Nephron progenitor cell (in vitro differentiated cells): Measurements from ENCODE around the gene WFIKKN2.

Experiments used
- DNase-seq: peaks from one replicate; pipeline ENCODE4 v3.0.0; 2021
- H3K27ac Mint-ChIP-seq: 2 replicates; pipeline ENCODE4 v1.8.0; 2021; ENCODE audit warnings: mild to moderate bottlenecking, moderate library complexity, mixed read lengths
- H3K27me3 Mint-ChIP-seq: 2 replicates; pipeline ENCODE4 v1.8.0; 2021; ENCODE audit warnings: mild to moderate bottlenecking, low read depth, mixed read lengths; ENCODE audit not compliant: poor library complexity
- H3K36me3 Mint-ChIP-seq: 2 replicates; pipeline ENCODE4 v1.8.0; 2021; ENCODE audit warnings: low read depth, mixed read lengths
- H3K4me1 Mint-ChIP-seq: 2 replicates; pipeline ENCODE4 v1.8.0; 2021; ENCODE audit warnings: mixed read lengths
- H3K4me3 Mint-ChIP-seq: 2 replicates; pipeline ENCODE4 v1.8.0; 2021; ENCODE audit warnings: mild to moderate bottlenecking, moderate library complexity, mixed read lengths
- H3K9me3 Mint-ChIP-seq: 2 replicates; pipeline ENCODE4 v1.8.0; 2021; ENCODE audit warnings: mild to moderate bottlenecking, moderate library complexity, mixed read lengths
- TF ChIP-seq, protein P1 (sequence below): fragments of 200-600 bp; sonication (generic); IDR thresholded peaks from 2 replicates; pipeline ENCODE4 v1.5.0; 2021; ENCODE audit warnings: antibody characterized with exemption

Gene WFIKKN2

DNA sequence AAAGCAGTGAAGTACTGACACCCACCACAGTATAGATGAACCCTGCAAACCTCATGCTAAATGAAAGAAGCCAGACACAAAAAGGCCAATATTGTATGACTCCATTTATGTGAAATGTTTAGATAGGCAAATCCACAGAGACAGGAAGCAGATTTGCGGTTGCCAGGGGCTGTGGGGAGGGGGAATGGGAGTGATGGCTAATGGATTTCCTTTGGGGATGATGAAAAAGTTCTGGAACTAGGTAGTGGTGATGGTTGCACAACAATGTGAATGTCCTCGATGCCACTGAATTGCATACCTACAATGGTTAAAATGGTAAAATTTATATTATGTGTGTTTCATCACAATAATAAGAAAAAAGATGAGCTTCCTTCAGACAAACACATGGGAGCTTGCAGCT is 28.4 kb upstream of the WFIKKN2 start:
- peaks cover 52% of the 10 kb centered on the region for H3K4me1 Mint-ChIP-seq
- TF ChIP-seq, protein P1, sequence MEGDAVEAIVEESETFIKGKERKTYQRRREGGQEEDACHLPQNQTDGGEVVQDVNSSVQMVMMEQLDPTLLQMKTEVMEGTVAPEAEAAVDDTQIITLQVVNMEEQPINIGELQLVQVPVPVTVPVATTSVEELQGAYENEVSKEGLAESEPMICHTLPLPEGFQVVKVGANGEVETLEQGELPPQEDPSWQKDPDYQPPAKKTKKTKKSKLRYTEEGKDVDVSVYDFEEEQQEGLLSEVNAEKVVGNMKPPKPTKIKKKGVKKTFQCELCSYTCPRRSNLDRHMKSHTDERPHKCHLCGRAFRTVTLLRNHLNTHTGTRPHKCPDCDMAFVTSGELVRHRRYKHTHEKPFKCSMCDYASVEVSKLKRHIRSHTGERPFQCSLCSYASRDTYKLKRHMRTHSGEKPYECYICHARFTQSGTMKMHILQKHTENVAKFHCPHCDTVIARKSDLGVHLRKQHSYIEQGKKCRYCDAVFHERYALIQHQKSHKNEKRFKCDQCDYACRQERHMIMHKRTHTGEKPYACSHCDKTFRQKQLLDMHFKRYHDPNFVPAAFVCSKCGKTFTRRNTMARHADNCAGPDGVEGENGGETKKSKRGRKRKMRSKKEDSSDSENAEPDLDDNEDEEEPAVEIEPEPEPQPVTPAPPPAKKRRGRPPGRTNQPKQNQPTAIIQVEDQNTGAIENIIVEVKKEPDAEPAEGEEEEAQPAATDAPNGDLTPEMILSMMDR: no peak
- no peak overlapping the region for H3K4me3 Mint-ChIP-seq
- H3K27me3 Mint-ChIP-seq: peaks cover 18% of the 10 kb centered on the region
- no peak overlapping the region for H3K27ac Mint-ChIP-seq
- H3K9me3 Mint-ChIP-seq: no peaks in the 10 kb centered on the region
- H3K36me3 Mint-ChIP-seq: no peaks in the 10 kb centered on the region
- no peak for DNase-seq

DNA sequence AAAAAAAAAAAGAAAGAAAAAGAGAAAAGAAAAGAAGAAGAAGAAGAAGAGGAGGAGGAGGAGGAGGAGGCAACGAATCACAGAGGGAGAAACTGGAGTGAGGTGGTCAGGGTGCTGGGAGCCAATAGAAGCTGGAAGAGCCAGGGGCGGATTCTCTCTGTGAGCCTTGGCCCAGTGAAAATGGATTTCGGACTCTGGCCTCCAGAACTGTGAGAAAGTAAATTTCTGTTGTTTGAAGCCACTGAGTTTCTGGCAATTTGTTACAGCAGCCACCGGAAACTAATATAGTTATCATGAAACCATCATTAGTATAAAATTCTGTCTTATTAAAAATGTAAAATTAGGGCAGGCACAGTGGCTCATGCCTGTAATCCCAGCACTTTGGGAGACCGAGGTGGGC is 27.7 kb upstream of the WFIKKN2 start:
- TF ChIP-seq, protein P1: no peak
- Mint-ChIP-seq H3K9me3 (no peaks in the 10 kb centered on the region), H3K27me3 (peaks cover 18% of the 10 kb centered on the region), H3K27ac (no peak overlapping the region), H3K4me1 (peaks cover 49% of the 10 kb centered on the region), H3K36me3 (no peaks in the 10 kb centered on the region), H3K4me3 (no peak overlapping the region)
- no peak for DNase-seq

DNA sequence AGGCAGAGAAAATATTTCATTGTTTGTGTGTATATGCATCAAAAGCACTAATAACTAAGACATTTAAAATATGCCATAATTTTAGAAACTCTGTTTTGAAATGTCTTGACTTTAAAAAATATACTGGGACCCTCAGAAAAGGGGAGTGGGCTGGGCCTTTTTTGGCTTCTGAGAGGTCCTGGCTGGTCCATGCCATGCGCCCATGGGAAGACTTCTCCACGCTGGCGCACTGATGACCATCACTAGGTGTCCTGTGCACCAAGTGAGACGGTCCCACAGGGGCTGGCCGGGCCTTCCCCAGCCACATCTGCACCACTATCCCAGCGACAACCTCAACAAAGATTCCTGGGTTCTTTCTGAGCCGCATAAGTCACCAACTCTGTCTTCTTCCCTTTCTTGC is 27.0 kb upstream of the WFIKKN2 start:
- TF ChIP-seq, protein P1: no peak

DNA sequence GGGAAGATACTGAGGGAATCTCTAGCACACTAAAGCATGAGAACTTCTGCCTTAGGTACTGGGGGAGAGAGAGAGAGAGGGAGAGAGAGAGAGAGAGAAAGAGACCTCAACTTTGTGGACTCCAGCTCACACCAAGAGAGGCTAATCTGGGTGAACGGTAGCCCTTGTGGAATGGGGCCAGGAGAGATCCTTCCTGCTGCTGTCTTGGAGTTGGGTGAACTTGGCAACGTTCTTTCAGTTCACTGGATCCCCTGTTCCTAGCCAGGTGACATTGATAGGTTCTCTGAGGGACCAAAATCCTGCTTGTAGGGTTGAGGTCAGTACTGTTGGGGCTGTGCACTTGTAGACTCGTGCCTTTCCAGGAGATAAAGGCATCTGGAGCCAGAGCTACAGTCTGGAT is 26.5 kb upstream of the WFIKKN2 start:
- peaks cover 4% of the 10 kb centered on the region for H3K9me3 Mint-ChIP-seq
- no peaks in the 10 kb centered on the region for H3K36me3 Mint-ChIP-seq
- no peak overlapping the region for H3K4me3 Mint-ChIP-seq
- H3K27ac Mint-ChIP-seq: no peak overlapping the region
- TF ChIP-seq, protein P1: no peak
- H3K27me3 Mint-ChIP-seq: peaks cover 18% of the 10 kb centered on the region
- DNase-seq: no peak
- peaks cover 37% of the 10 kb centered on the region for H3K4me1 Mint-ChIP-seq

More for the DNA sequence above, 27.0 kb upstream of the WFIKKN2 start:
- Mint-ChIP-seq H3K27me3 (peaks cover 18% of the 10 kb centered on the region), H3K36me3 (no peaks in the 10 kb centered on the region), H3K4me3 (no peak overlapping the region), H3K27ac (no peak overlapping the region), H3K9me3 (no peaks in the 10 kb centered on the region), H3K4me1 (peaks cover 42% of the 10 kb centered on the region)
- DNase-seq: no peak

DNA sequence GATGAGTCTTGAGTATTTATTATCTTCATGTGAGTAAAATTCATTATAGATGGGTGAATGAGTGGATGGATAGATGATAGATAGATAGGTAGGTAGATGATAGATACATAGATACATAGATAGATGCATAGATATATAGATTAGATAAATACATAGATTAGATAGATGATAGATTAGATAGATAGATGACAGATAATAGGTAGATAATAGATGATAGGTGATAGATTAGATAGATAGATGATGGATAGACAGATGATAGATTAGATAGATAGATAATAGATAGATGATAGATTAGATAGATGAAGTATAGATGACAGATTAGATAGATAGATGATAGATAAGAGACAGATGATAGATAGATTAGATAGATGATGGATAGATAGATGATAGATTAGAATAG is 21.8 kb upstream of the WFIKKN2 start:
- Mint-ChIP-seq H3K4me3 (no peak overlapping the region), H3K4me1 (peaks cover 29% of the 10 kb centered on the region), H3K36me3 (no peaks in the 10 kb centered on the region), H3K27ac (no peak overlapping the region), H3K27me3 (peaks cover 17% of the 10 kb centered on the region), H3K9me3 (peaks cover 7% of the 10 kb centered on the region)
- no peak for DNase-seq
- TF ChIP-seq, protein P1: no peak

DNA sequence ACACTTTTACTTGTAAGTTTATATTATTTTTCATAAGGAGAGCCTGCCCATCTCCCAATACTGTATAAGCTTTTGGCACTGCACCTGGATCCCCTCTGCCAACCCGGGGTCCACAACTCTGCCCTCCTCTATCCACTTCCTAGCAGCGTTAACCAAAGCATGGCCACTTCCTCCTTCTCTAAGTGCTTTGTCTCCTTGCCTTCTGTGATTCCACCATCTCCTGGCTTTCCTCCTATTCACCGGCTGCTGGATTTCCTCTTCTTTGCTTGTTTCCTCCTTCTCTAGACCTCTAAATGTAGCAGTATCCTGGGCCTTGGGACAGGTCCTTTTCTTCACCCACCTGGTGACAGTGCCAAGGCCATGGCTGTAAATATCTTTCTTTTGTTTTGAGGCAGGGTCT is 20.0 kb upstream of the WFIKKN2 start:
- H3K4me1 Mint-ChIP-seq: peaks cover 37% of the 10 kb centered on the region

More for the DNA sequence above, 20.0 kb upstream of the WFIKKN2 start:
- TF ChIP-seq, protein P1: no peak
- peaks cover 16% of the 10 kb centered on the region for H3K27me3 Mint-ChIP-seq
- H3K36me3 Mint-ChIP-seq: no peaks in the 10 kb centered on the region
- peaks cover 7% of the 10 kb centered on the region for H3K9me3 Mint-ChIP-seq
- DNase-seq: no peak
- no peak overlapping the region for H3K4me3 Mint-ChIP-seq
- no peak overlapping the region for H3K27ac Mint-ChIP-seq
